Esophagus squamous epithelium (tissue), 5 donors: ENCODE measurements around the gene DLST. TPM values are rescaled to one million over a fixed set of nuclear protein-coding genes. Genes with fewer than 3 reads are reported as not detected.
A peak's percentile ranks its signal among the peaks of the same experiment; 100 is the strongest.

ENCODE experiments used
- DNase-seq: peaks from one replicate; lab custom pipeline; 2025; lab: John Stamatoyannopoulos, UW
- H3K27ac ChIP-seq, 4 donors: fragments of 200-600 bp; sonication (generic); one replicate each; pipeline ENCODE4 v1.5.1; 2016 to 2019; ENCODE audit warnings: mild to moderate bottlenecking in 1 of 4
- H3K27me3 ChIP-seq, 4 donors: fragments of 200-600 bp; sonication (generic); 1 replicate in 3 of 4; 2 replicates in 1 of 4; pipeline versions ENCODE4 v1.5.1 to v1.6.0; 2017 to 2021; ENCODE audit warnings: antibody characterized with exemption in 1 of 4
- H3K36me3 ChIP-seq, 3 donors: fragments of 200-600 bp; sonication (generic); one replicate each; pipeline ENCODE4 v1.5.1; 2016 to 2019
- H3K4me1 ChIP-seq, 3 donors: fragments of 200-600 bp; sonication (generic); one replicate each; pipeline ENCODE4 v1.5.1; 2017 to 2019
- H3K4me3 ChIP-seq, 4 donors: fragments of 200-600 bp; sonication (generic); 1 replicate in 3 of 4; 2 replicates in 1 of 4; pipeline ENCODE4 v1.5.1; 2016 to 2019; ENCODE audit warnings: mild to moderate bottlenecking in 2 of 4, moderate library complexity in 1 of 4
- H3K9me3 ChIP-seq, 3 donors: fragments of 200-600 bp; sonication (generic); one replicate each; pipeline ENCODE4 v1.5.1; 2016 to 2019
- CTCF ChIP-seq, 6 experiments: fragments of 450-650 bp in 4 of 6; fragments of 200-600 bp in 2 of 6; sonication (generic) in 2 of 6; IDR thresholded peaks; one replicate each; pipeline ENCODE4 v1.5.1; 2016 to 2019; ENCODE audit warnings: antibody characterized with exemption in 6 of 6, mild to moderate bottlenecking in 4 of 6, moderate library complexity in 4 of 6
- POLR2A ChIP-seq, 4 donors: fragments of 450-650 bp; IDR thresholded peaks; one replicate each; pipeline ENCODE4 v1.6.1; 2017; ENCODE audit warnings: antibody characterized with exemption in 4 of 4, mild to moderate bottlenecking in 4 of 4, moderate library complexity in 3 of 4
- WGBS, 2 donors: methylation state at CpG; one replicate each; pipeline ENCODE4 v1.1.5; 2018; 5-methylcytosine and 5-hydroxymethylcytosine counted together
- intact Hi-C: fragments of 100-400 bp; cut with DNase I; formaldehyde crosslinking; loops from one replicate; pipeline ENCODE4 v1.15.0; 2022
- total RNA-seq, 4 donors: library from RNA; depleted of rRNA; stranded (reverse); fragments of >200 nt; gene quantifications; one replicate each; pipeline ENCODE4 v1.1.0, GENCODE V29; 2016
- donor health status: DM: yes; HTN: yes; CAD: no.

Gene DLST
- total RNA-seq: 10 to 100 TPM; 54.9 to 87.0 (median 69.0) TPM

GRCh38 chr14:74881431-74882102 is at the start of gene DLST:
TSS of gene DLST (plus strand) at chr14:74881916. CDS start at chr14:74881954, 38 bp downstream.
- WGBS, 2 donors: 0 to 1% methylated on average over 11 to 15 of the region's 53 CpGs
- Histone ChIP-seq H3K27me3 (no peaks in the 10 kb centered on the region), H3K4me1 (peaks cover 10 to 63% (median 33%) of the 10 kb centered on the region in 3 donors), H3K9me3 (no peaks in the 10 kb centered on the region), H3K4me3 (peak within 1 kb of the TSS; percentile 77 to 99 (median 88)), H3K36me3 (peaks cover 0 to 15% (median 0%) of the 10 kb centered on the region in 3 donors), H3K27ac (peak within 1 kb of the TSS; percentile 92 to 99 (median 98))
- TF ChIP-seq CTCF (IDR thresholded peaks at IDR 0.05) (peak in 3 of 6 experiments; percentile 2 to 21 (median 5)), POLR2A (IDR thresholded peaks at IDR 0.05) (peak in 2 of 4 donors; percentile 71 to 88)
- no peak for DNase-seq
- intact Hi-C loops: no loop called here

GRCh38 chr14:74832849-74833248 is 48.9 kb upstream of the DLST start:
- no peak for DNase-seq
- 85 to 94% methylated on average over 4 of the region's 4 CpGs for WGBS, 2 donors
- H3K27ac ChIP-seq: no peak overlapping the region
- H3K36me3 ChIP-seq: peaks cover 0 to 83% (median 13%) of the 10 kb centered on the region in 3 donors
- H3K9me3 ChIP-seq: no peaks in the 10 kb centered on the region
- intact Hi-C loops: no loop called here
- H3K27me3 ChIP-seq: no peaks in the 10 kb centered on the region
- H3K4me1 ChIP-seq: peaks cover 0 to 19% (median 2%) of the 10 kb centered on the region in 3 donors
- TF ChIP-seq CTCF (IDR thresholded peaks at IDR 0.05): no peak
- TF ChIP-seq POLR2A (IDR thresholded peaks at IDR 0.05): no peak
- H3K4me3 ChIP-seq: no peak overlapping the region

- TF ChIP-seq CTCF (IDR thresholded peaks at IDR 0.05): no peak
- no peak for TF ChIP-seq POLR2A (IDR thresholded peaks at IDR 0.05)
- no peaks in the 10 kb centered on the region for H3K27me3 ChIP-seq
- peaks cover 0 to 19% (median 2%) of the 10 kb centered on the region in 3 donors for H3K4me1 ChIP-seq
- no peak overlapping the region for H3K4me3 ChIP-seq
- intact Hi-C loops: no loop called here
- no peak overlapping the region for H3K27ac ChIP-seq
- 90 to 92% methylated on average over 4 of the region's 5 CpGs for WGBS, 2 donors
- DNase-seq: no peak
- H3K9me3 ChIP-seq: no peaks in the 10 kb centered on the region
- peaks cover 0 to 63% (median 8%) of the 10 kb centered on the region in 3 donors for H3K36me3 ChIP-seq
These were observed 46.9 kb upstream of the DLST start for GRCh38 chr14:74834692-74835392.

- Histone ChIP-seq H3K4me3 (no peak overlapping the region), H3K27me3 (no peaks in the 10 kb centered on the region), H3K36me3 (peaks cover 0 to 58% (median 2%) of the 10 kb centered on the region in 3 donors), H3K4me1 (peaks cover 0 to 19% (median 2%) of the 10 kb centered on the region in 3 donors), H3K27ac (no peak overlapping the region), H3K9me3 (no peaks in the 10 kb centered on the region)
- intact Hi-C loops: no loop called here
- TF ChIP-seq CTCF (IDR thresholded peaks at IDR 0.05) (no peak), POLR2A (IDR thresholded peaks at IDR 0.05) (no peak)
- WGBS, 2 donors: 83 to 84% methylated on average over 7 of the region's 7 CpGs
- no peak for DNase-seq
These were observed 46.0 kb upstream of the DLST start for GRCh38 chr14:74835645-74836250.
